ENCODE data around the gene STIMATE. TPM values are rescaled to one million over a fixed set of nuclear protein-coding genes. Genes with fewer than 3 reads are reported as not detected.

The STIMATE gene
- total RNA-seq, 4 donors from 2014 or later: 20.6 to 64.6 (median 27.8) TPM

DNA sequence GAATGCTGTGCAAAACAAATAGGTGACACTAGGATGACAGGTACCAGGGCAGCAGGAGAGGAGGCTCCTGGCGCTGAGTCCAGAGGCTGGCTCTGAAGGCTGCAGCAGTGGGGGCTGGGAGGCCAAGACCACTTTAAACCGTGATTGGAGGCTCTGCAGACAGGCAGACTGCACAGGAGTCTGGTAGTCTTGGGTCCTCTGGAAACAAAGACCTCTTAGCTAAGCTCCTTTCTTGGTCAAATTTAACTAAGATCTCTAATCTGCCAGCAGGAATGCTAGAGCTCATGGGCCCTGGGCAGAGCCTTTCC, 58.1 kb downstream of the STIMATE start:
- DNase-seq (no peak), ATAC-seq (no peak)
- TF ChIP-seq POLR2A (IDR thresholded peaks at IDR 0.05): no peak
- TF ChIP-seq, protein P1, sequence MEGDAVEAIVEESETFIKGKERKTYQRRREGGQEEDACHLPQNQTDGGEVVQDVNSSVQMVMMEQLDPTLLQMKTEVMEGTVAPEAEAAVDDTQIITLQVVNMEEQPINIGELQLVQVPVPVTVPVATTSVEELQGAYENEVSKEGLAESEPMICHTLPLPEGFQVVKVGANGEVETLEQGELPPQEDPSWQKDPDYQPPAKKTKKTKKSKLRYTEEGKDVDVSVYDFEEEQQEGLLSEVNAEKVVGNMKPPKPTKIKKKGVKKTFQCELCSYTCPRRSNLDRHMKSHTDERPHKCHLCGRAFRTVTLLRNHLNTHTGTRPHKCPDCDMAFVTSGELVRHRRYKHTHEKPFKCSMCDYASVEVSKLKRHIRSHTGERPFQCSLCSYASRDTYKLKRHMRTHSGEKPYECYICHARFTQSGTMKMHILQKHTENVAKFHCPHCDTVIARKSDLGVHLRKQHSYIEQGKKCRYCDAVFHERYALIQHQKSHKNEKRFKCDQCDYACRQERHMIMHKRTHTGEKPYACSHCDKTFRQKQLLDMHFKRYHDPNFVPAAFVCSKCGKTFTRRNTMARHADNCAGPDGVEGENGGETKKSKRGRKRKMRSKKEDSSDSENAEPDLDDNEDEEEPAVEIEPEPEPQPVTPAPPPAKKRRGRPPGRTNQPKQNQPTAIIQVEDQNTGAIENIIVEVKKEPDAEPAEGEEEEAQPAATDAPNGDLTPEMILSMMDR (IDR thresholded peaks at IDR 0.05 in 4 of 5, conservative IDR thresholded peaks at IDR 0.05 in 1 of 5): no peak
- in situ Hi-C loops (cut with MboI; ENCODE audit: low sequenced_read_pairs in 4 of 4): no loop called here
- Histone ChIP-seq H3K27ac (peak overlapping the region; percentile 96 to 98 (median 97)), H3K4me1 (peaks cover 87 to 94% of the 10 kb centered on the region in 2 donors), H3K36me3 (no peaks in the 10 kb centered on the region), H3K9me3 (no peaks in the 10 kb centered on the region), H3K4me3 (no peak overlapping the region), H3K27me3 (no peaks in the 10 kb centered on the region)
- intact Hi-C loops (cut with DNase I; ENCODE audit: low total_unique reads): no loop called here

DNA sequence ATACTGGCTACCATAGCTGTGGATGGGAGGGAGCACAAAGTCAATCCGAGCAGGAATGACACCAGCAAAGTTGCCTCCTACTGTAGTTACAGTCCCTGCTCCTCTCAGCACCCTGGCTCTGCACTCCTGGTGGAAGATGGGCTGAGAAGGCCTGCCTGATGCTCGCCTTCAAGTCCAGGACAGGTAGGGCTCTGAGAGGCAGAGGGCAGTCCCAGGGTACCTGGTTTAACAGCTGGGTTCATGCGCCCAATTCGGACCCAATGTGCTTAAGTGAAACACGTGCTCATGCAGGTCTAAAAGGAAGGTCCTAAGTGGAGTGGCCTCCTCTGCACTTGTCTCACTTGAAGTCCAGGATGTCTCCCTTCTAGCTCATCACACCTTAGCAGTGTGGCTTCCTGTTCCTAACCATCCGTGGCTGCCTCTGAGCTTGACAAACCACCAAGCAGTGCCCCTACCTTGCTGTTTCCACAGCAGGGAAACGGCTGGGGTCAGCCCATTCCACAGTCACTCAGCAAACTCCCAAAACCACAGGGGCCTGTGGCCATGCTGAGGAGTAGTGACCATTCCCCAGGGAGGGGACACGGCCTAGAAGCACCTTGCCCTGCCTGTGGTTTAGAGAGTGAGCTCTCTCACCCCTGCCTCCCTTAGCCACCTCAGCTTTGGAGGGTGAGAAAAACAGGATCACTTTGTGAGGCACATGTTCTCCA, 58.6 kb downstream of the STIMATE start:
- intact Hi-C loops (cut with DNase I; ENCODE audit: low total_unique reads): no loop called here
- Histone ChIP-seq H3K27ac (peak overlapping the region; percentile 96 to 98 (median 97)), H3K4me1 (peaks cover 87 to 94% of the 10 kb centered on the region in 2 donors), H3K27me3 (no peaks in the 10 kb centered on the region), H3K4me3 (no peak overlapping the region), H3K9me3 (no peaks in the 10 kb centered on the region), H3K36me3 (no peaks in the 10 kb centered on the region)
- no peak for ATAC-seq
- TF ChIP-seq, protein P1 (IDR thresholded peaks at IDR 0.05 in 4 of 5, conservative IDR thresholded peaks at IDR 0.05 in 1 of 5): no peak
- TF ChIP-seq POLR2A (IDR thresholded peaks at IDR 0.05): no peak
- DNase-seq: no peak
- in situ Hi-C loops (cut with MboI; ENCODE audit: low sequenced_read_pairs in 4 of 4): no loop called here

DNA sequence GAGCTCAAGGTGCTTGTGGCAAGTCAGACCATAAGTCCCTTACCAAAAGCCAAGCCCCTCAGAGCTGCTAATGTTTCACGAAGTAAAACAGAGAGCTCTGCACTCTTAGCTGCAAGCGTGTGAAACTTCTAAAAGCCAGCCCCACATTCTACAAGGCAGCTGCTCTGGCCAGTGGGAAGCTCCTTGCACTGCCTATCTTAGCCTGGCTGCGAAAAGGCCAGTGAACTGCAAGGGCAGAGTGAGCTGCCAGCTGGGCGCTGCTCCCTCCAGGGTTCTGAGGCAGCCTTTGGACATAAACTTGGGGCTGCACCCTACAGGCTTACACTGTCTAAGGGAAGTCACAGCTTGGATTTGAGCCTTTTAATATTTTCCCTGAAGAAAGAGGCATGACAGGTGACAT, 60.4 kb downstream of the STIMATE start:
- Histone ChIP-seq H3K36me3 (no peaks in the 10 kb centered on the region), H3K4me1 (peaks cover 85 to 94% of the 10 kb centered on the region in 2 donors)
- TF ChIP-seq POLR2A (IDR thresholded peaks at IDR 0.05): no peak

DNA sequence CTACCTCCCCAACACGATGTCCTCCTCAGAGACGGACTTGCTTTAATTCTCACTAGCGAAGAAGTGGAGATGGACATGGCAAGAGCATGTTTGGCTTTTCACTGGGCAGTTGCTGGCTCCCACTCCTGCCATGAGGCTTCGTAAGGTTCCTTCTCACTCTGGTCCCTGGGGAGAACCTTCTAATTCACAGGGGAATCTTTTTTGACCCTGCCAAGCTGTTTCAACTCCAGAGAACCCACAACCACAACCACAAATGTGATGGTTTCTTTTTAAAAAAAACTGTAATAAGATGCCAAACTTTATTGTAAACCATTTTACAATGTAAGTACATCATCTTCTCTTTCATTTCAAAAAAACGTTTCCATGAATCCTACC, 60.9 kb downstream of the STIMATE start:
- no peaks in the 10 kb centered on the region for H3K9me3 ChIP-seq
- no peaks in the 10 kb centered on the region for H3K27me3 ChIP-seq
- no peaks in the 10 kb centered on the region for H3K36me3 ChIP-seq
- DNase-seq: no peak
- peaks cover 85 to 94% of the 10 kb centered on the region in 2 donors for H3K4me1 ChIP-seq
- H3K27ac ChIP-seq: peak overlapping the region; percentile 96 to 98 (median 97)
- TF ChIP-seq, protein P1 (IDR thresholded peaks at IDR 0.05 in 4 of 5, conservative IDR thresholded peaks at IDR 0.05 in 1 of 5): no peak
- no peak for TF ChIP-seq POLR2A (IDR thresholded peaks at IDR 0.05)
- intact Hi-C loops (cut with DNase I; ENCODE audit: low total_unique reads) (no loop called here), in situ Hi-C loops (cut with MboI; ENCODE audit: low sequenced_read_pairs in 4 of 4) (no loop called here)
- peak overlapping the region in 1 of 4 donors; percentile 3 for H3K4me3 ChIP-seq
- ATAC-seq: no peak

More for the DNA sequence above, 60.4 kb downstream of the STIMATE start:
- DNase-seq: peak; percentile 51 to 83
- H3K27ac ChIP-seq: peak overlapping the region; percentile 96 to 98 (median 97)
- H3K4me3 ChIP-seq: peak overlapping the region in 1 of 4 donors; percentile 3
- in situ Hi-C loops (cut with MboI; ENCODE audit: low sequenced_read_pairs in 4 of 4): no loop called here
- intact Hi-C loops (cut with DNase I; ENCODE audit: low total_unique reads): no loop called here
- ATAC-seq: peak in 1 of 2 donors; percentile 18
- no peaks in the 10 kb centered on the region for H3K27me3 ChIP-seq
- H3K9me3 ChIP-seq: no peaks in the 10 kb centered on the region

DNA sequence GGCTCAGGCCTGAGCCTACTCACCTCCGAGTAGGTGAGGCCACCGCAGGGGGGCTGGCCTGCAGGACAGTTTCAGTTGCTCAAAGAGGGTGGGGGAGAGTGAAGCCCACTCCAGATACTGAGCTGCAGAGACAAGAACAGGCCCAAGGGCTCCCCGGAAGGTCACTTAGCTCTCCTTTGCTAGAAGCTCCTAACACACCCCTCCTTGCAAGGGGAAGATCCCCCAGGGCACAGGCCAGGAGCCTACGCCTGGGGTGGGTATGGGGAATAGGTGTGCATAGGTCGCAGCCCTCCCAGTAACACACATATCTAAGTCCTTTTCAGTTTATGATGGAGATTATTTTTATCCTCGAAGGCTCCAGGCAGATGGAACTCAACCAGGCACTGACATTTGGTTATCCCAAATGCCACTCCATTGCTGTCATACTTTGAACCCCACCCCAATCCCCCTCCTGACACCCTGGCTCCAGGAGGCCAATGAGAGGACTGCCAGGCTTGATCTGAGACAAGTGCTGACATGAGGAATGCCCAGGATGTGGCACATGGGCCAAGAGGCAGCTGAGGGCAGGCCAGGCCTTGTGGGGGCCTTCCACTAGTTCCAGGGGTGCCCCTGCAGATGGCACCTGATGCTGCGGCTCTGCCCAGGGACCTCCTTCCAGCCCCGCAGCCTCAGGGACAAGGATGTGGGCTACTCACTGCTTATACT, 61.4 kb downstream of the STIMATE start:
- H3K9me3 ChIP-seq: no peaks in the 10 kb centered on the region
- peak overlapping the region; percentile 96 to 98 (median 97) for H3K27ac ChIP-seq
- intact Hi-C loops (cut with DNase I; ENCODE audit: low total_unique reads): no loop called here
- H3K36me3 ChIP-seq: no peaks in the 10 kb centered on the region
- ATAC-seq: peak in 1 of 2 donors; percentile 7
- TF ChIP-seq POLR2A (IDR thresholded peaks at IDR 0.05): peak; percentile 31 to 52
- TF ChIP-seq, protein P1 (IDR thresholded peaks at IDR 0.05 in 4 of 5, conservative IDR thresholded peaks at IDR 0.05 in 1 of 5): no peak
- peak; percentile 50 to 83 for DNase-seq
- no peaks in the 10 kb centered on the region for H3K27me3 ChIP-seq
- in situ Hi-C loops (cut with MboI; ENCODE audit: low sequenced_read_pairs in 4 of 4): no loop called here
- H3K4me3 ChIP-seq: peak overlapping the region; percentile 38 to 63 (median 50)
- peaks cover 85 to 94% of the 10 kb centered on the region in 2 donors for H3K4me1 ChIP-seq

Data from gastrocnemius medialis (tissue), 4 donors.